HG02571 (cell line): ENCODE measurements around the gene ROR1.

Experiments used
- ATAC-seq: cut with Tn5 transposase; IDR thresholded peaks from one replicate; pipeline ENCODE4 v1.9.1; 2021; ENCODE audit warnings: mild to moderate bottlenecking, moderate library complexity; ENCODE audit not compliant: unreplicated experiment

Gene ROR1

GRCh38 chr1:63960326-63960725 lies 186.5 kb downstream of the ROR1 start:
- no peak for ATAC-seq

GRCh38 chr1:63966016-63966415 lies 192.2 kb downstream of the ROR1 start:
- ATAC-seq: no peak

GRCh38 chr1:63967901-63968300 lies 194.1 kb downstream of the ROR1 start:
- ATAC-seq: no peak

GRCh38 chr1:63968663-63969440 lies 195.0 kb downstream of the ROR1 start:
- no peak for ATAC-seq

GRCh38 chr1:63969441-63969901 lies 195.7 kb downstream of the ROR1 start:
- no peak for ATAC-seq

- ATAC-seq: no peak
These were observed 197.7 kb downstream of the ROR1 start for GRCh38 chr1:63971557-63971956.

GRCh38 chr1:63973005-63973419 lies 199.2 kb downstream of the ROR1 start:
- ATAC-seq: no peak

- no peak for ATAC-seq
These were observed 201.1 kb downstream of the ROR1 start for GRCh38 chr1:63974966-63975365.

GRCh38 chr1:63975481-63975880 lies 201.7 kb downstream of the ROR1 start:
- no peak for ATAC-seq

- ATAC-seq: no peak
These were observed 202.2 kb downstream of the ROR1 start for GRCh38 chr1:63976006-63976405.

GRCh38 chr1:63977466-63977865 lies 203.6 kb downstream of the ROR1 start:
- ATAC-seq: no peak

GRCh38 chr1:63980740-63981407 lies 207.1 kb downstream of the ROR1 start:
- no peak for ATAC-seq

GRCh38 chr1:63981408-63981773 lies 207.6 kb downstream of the ROR1 start:
- no peak for ATAC-seq

GRCh38 chr1:63982201-63982600 lies 208.4 kb downstream of the ROR1 start:
- ATAC-seq: no peak

GRCh38 chr1:63983391-63984256 lies 209.8 kb downstream of the ROR1 start:
- ATAC-seq: no peak

- ATAC-seq: no peak
These were observed 210.6 kb downstream of the ROR1 start for GRCh38 chr1:63984257-63984929.

- ATAC-seq: no peak
These were observed 211.1 kb downstream of the ROR1 start for GRCh38 chr1:63984930-63985290.

- ATAC-seq: no peak
These were observed 213.3 kb downstream of the ROR1 start for GRCh38 chr1:63987014-63987627.

- ATAC-seq: no peak
These were observed 213.8 kb downstream of the ROR1 start for GRCh38 chr1:63987628-63988024.

- ATAC-seq: no peak
These were observed 215.1 kb downstream of the ROR1 start for GRCh38 chr1:63988941-63989340.

GRCh38 chr1:63991685-63992084 lies 217.9 kb downstream of the ROR1 start:
- no peak for ATAC-seq
